Pons (tissue), 1 donor: Measurements from ENCODE around the gene SHOC2.

Experiments
- DNase-seq: peaks from one replicate; pipeline ENCODE4 v3.0.0-alpha.2; 2016; ENCODE audit warnings: low spot score

The SHOC2 gene

GRCh38 chr10:110983466-110983865 is 64.1 kb downstream of the SHOC2 start:
- DNase-seq, result no peak

- DNase-seq, result no peak
These were observed 66.3 kb downstream of the SHOC2 start for GRCh38 chr10:110985497-110986275.

- DNase-seq, result no peak
These were observed 69.6 kb downstream of the SHOC2 start for GRCh38 chr10:110989016-110989415.

GRCh38 chr10:110992006-110992800 is 72.8 kb downstream of the SHOC2 start:
- peak; percentile 51 for DNase-seq

GRCh38 chr10:110993024-110993693 is 73.8 kb downstream of the SHOC2 start:
- DNase-seq, result peak; percentile 24

GRCh38 chr10:110994406-110995086 is 75.1 kb downstream of the SHOC2 start:
- DNase-seq, result no peak

- DNase-seq, result no peak
These were observed 75.9 kb downstream of the SHOC2 start for GRCh38 chr10:110995301-110995700.

- no peak for DNase-seq
These were observed 76.9 kb downstream of the SHOC2 start for GRCh38 chr10:110996256-110996655.

GRCh38 chr10:111004016-111004415 is 84.6 kb downstream of the SHOC2 start:
- no peak for DNase-seq

GRCh38 chr10:111007486-111007885 is 88.1 kb downstream of the SHOC2 start:
- DNase-seq, result no peak

- DNase-seq, result no peak
These were observed 95.8 kb downstream of the SHOC2 start for GRCh38 chr10:111015181-111015580.

- no peak for DNase-seq
These were observed 97.7 kb downstream of the SHOC2 start for GRCh38 chr10:111017098-111017497.

- no peak for DNase-seq
These were observed 98.6 kb downstream of the SHOC2 start for GRCh38 chr10:111018021-111018420.

GRCh38 chr10:111023060-111023459 is 103.7 kb downstream of the SHOC2 start:
- no peak for DNase-seq

- no peak for DNase-seq
These were observed 110.8 kb downstream of the SHOC2 start for GRCh38 chr10:111030042-111030750.

GRCh38 chr10:111034598-111035310 is 115.3 kb downstream of the SHOC2 start:
- no peak for DNase-seq

- no peak for DNase-seq
These were observed 116.1 kb downstream of the SHOC2 start for GRCh38 chr10:111035542-111035941.

- DNase-seq, result no peak
These were observed 118.5 kb downstream of the SHOC2 start for GRCh38 chr10:111037858-111038257.

- DNase-seq, result no peak
These were observed 120.1 kb downstream of the SHOC2 start for GRCh38 chr10:111039522-111039921.

- DNase-seq, result no peak
These were observed 137.6 kb downstream of the SHOC2 start for GRCh38 chr10:111057006-111057405.
